UCSD-AML1 (cell line): ENCODE results near the gene BBS9.
"Not testable (repeated sequence)": the region's sequence is repeated elsewhere in the genome, so short reads cannot be mapped to it uniquely, and the experiment has no call there.

Experiments
- DNase-seq: peaks from one replicate; lab custom pipeline; 2025; ENCODE audit not compliant: unreplicated experiment; lab: John Stamatoyannopoulos, UW

BBS9 gene

GRCh38 chr7:33423646-33424020 is 294.3 kb downstream of the BBS9 start:
- DNase-seq = no peak

DNA sequence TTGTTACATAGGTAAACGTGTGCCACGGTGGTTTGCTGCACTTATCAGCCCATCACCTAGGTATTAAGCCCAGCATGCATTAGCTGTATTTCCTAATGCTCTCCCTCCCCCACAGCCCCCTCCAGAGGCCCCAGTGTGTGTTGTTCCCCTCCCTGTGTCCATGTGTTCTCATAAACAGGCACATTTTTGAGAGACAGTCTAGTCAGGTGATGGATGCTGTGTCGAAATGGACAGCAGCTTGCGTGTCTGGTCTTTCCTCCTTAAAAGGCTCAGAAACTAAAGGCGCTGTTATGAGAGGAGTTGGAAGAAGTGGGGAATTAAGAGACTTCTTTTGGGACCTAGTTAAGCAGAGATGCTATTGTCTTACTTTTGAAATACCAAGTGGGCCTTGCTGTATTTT is 296.0 kb downstream of the BBS9 start:
- no peak for DNase-seq

GRCh38 chr7:33425929-33426678 is 296.7 kb downstream of the BBS9 start:
- no peak for DNase-seq

DNA sequence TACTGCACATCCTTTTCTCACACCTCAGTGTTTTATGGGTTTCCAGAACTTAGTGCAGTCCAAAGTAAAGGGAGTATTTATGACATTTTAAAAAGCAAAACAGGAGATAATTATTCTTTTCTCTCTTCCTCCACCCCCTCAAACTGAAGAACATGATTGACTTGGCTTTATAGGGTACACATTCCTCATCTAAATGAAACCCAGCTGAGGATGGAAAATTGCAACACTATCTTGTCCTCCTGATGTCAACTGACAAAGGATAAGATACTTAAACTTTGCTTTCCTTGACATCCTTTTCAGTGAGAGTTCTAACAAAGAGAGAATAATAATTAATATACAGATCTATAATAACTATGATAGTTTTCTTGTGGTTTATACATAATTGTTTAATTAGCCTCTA is 299.1 kb downstream of the BBS9 start:
- no peak for DNase-seq

GRCh38 chr7:33431543-33431942 is 302.2 kb downstream of the BBS9 start:
- DNase-seq = no peak

DNA sequence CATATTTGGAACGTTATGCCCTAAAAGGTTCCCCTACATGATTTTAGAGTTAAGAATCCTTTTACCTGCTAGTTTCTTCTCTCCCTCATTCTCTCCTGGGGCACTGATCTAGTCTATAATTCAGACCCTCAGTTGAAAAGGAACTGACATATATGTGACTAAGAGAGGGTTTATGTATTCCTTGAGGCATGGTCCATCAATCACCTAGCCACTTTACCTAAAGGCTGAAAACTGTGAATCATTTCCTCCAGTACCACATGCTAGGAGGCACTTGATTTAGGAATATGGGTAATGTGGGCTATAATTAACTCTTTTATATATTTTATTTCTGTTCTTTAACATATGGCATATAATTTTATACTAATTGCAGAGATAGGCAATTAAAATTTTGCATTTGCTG is 303.5 kb downstream of the BBS9 start:
- DNase-seq = no peak

DNA sequence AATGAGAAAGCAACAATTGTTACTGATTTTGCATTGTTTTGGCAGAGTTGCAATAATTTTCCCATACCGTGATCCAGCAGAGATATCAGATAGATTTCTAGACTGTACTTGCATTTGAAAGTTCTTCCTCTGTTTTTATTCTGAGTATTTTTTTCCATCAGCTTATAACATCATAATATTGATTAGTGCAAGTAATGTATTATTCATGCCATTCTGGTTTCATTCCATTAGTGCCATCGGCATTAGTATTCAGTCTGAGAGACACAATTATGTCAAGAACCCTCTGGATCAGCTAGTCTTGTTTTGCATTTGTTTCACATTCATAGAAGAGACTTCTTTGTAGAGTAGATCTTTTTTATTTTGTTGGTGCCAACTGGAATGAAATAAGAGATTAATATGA is 304.0 kb downstream of the BBS9 start:
- DNase-seq = no peak

DNA sequence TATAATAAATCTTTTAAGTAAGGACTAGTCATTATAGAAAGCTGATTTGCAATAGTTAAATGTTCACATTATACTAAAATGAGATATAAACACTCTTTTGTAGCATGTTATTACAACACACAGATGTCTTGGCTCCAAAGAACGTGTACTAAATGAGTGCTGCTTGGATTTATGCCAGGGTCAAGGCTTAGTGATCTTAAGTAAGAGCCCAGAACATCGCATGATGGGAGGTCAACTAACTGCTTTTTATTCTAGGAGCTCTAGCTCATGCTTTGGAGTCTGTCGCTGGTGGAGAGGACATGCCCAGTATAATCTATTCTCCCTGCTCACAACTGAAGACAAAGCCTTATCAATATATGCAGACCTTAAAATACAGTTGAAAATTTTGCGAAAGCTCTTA is 315.1 kb downstream of the BBS9 start:
- DNase-seq = no peak

GRCh38 chr7:33446551-33446950 is 317.2 kb downstream of the BBS9 start:
- DNase-seq = no peak

- no peak for DNase-seq
These were observed 318.7 kb downstream of the BBS9 start for GRCh38 chr7:33448035-33448434.

- DNase-seq = no peak
These were observed 320.5 kb downstream of the BBS9 start for GRCh38 chr7:33449847-33450246.

DNA sequence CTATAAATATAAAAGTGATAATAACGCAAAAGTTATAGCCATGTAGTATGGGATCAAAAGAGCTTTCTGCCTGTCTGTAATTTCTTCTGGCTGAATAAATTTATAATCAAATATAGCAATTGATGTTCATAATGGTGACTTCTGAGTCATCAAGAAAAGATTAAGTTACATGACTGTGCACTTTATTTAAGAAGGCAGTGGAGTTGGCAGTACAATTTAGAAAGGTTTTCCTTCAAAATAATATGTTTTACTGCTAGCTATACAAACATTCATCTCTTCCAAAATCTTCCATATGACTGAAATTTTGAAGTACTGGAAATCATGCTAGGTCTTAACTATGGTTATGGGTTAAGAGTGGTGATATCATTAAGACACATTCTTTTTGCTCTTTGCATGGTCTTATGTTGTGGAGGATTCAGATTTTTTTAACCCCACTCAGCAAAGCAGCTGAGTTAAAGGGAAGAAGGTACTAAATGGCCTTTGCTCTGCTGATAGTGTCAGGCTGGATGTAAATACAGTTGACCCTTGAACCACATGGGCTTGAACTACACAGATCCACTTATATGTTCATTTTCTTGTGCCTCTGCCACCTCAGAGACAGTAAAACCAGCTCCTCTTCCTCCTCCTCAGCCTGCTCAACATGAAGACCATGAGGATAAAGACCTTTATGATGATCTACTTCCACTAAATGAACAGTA is 323.6 kb downstream of the BBS9 start:
- DNase-seq = no peak

- no peak for DNase-seq
These were observed 327.7 kb downstream of the BBS9 start for GRCh38 chr7:33457039-33457438.

GRCh38 chr7:33458581-33458980 is 329.2 kb downstream of the BBS9 start:
- DNase-seq = no peak

GRCh38 chr7:33459340-33459751 is 330.0 kb downstream of the BBS9 start:
- no peak for DNase-seq

GRCh38 chr7:33463131-33463530 is 333.8 kb downstream of the BBS9 start:
- no peak for DNase-seq

- no peak for DNase-seq
These were observed 336.8 kb downstream of the BBS9 start for GRCh38 chr7:33466203-33466602.

DNA sequence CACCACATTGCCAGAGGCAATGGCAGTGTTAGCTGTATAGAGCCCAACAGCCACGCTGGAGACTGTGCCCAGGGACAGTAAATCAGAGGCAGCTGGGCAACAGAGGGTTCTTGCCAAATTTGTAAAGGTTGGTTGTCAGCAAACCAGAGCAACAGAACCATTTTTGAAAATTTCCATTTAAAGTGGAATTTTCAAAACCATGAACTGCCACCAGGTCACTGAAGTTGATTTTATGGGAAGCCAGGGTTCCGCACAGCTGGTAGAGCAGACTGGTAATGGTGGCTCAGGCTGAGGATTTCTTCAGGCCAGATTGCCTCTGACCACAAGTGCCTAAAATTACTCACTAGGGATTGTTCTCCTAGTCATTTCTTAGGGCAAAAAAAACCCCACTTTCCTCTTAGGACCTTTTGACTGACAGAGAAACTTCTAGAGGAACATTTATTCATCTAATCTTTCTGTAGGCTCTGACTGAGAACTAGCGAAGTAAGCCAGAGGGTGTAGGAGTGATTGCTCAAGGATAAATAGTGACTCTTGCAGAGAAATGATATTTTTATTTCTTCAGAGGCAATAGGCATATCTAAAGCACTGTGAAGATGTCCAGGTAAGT is 342.4 kb downstream of the BBS9 start:
- DNase-seq = no peak

DNA sequence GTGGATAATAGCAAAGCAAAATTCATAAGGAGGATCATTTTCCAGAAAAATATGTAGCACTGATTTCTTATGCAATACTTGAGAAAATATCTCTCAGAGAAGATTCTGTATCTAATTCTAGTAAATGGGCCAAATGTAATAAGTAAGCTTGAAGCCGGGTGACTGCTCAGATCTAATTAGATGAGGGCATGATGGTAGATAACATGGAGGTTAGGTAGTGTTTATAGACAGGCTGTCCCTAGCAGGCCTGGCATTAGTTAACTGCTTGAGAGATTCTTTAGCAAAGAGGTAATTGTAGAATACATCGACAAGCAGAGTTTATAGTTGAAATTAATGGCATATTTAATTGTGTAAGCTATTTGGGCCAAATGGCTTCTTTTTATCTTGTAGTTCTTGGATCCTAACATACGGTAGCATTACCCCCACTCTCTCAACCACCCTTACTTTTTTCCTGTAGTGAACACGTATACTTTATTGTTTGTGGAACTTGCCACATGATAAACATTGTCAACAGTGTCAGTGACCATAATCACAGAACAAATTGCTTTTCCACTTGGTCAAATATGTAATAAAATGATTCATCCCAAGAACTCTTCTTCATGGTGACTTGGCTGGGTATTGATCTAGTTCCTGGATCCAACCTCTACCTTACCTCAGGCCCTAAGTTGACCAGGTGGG is 343.1 kb downstream of the BBS9 start:
- no peak for DNase-seq

- no peak for DNase-seq
These were observed 348.5 kb downstream of the BBS9 start for GRCh38 chr7:33477719-33478480.

DNA sequence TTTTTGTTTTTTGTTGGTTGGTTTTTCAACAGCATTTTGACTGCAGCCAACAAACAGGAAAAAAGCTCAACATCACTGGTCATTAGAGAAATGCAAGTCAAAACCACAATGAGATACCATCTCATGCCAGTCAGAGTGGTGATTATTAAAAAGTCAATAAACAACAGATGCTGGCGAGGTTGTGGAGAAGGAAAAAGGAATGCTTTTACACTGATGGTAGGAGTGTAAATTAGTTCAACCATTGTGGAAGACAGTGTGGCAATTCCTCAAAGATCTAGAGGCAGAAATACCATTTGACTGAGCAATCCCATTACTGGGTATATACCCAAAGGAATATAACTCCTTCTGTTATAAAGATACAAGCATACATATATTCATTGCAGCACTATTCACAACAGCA is 355.1 kb downstream of the BBS9 start:
- not testable (repeated sequence) for DNase-seq
